ENCODE results near the gene RBBP7.
"Not testable (repeated sequence)": the region's sequence is repeated elsewhere in the genome, so short reads cannot be mapped to it uniquely, and the experiment has no call there.

The RBBP7 gene

DNA sequence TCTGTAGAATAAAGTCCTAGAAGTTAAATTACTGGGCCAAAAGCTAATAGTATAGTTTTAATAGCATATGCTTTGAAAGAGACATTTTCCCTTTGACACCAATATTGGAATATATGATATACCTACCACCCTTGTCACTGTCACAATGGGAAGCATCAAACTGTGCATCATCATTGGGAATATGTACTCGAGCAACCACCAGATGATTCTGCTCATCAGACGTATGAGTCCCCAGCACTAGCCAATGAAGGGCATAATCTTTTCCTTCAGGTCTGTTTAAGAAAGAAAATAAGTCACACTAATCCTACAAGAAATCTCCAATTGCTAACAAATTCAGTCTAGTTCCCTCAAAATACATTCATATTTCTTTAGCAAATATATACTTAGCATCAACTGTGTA, 7.3 kb downstream of the RBBP7 start:
- no peak for DNase-seq

DNA sequence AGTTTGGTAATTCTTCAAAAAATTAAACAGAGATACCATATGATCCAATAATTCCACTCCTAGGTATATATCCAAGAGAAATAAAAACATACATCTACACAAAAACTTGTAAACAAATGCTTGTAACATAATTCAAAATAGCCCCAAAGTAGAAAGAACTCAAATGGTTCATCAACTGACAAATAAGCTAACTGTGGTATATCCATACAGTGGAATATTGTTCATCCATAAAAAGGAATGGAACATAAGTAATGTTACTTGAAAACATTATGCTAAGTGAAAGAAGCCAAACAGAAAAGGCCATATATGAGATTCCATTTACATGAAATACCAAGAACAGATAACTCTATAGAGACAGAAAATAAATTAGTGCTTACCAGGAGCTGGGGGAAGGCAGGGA, 13.4 kb downstream of the RBBP7 start:
- no peak for DNase-seq

DNA sequence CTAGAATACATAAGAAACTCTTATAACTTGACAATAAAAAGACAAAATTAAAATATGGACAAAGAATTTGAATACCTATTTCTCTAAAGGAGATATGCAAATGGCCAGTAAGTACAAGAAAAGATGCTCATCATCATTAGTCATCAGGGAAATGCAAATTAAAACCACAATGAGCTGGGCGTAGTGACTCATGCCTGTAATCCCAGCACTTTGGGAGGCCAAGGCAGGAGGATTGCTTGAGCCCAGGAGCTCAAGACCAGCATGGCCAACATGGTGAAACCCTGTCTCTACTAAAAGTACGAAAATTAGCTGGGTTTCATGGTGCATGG, 14.1 kb downstream of the RBBP7 start:
- DNase-seq: not testable (repeated sequence)

DNA sequence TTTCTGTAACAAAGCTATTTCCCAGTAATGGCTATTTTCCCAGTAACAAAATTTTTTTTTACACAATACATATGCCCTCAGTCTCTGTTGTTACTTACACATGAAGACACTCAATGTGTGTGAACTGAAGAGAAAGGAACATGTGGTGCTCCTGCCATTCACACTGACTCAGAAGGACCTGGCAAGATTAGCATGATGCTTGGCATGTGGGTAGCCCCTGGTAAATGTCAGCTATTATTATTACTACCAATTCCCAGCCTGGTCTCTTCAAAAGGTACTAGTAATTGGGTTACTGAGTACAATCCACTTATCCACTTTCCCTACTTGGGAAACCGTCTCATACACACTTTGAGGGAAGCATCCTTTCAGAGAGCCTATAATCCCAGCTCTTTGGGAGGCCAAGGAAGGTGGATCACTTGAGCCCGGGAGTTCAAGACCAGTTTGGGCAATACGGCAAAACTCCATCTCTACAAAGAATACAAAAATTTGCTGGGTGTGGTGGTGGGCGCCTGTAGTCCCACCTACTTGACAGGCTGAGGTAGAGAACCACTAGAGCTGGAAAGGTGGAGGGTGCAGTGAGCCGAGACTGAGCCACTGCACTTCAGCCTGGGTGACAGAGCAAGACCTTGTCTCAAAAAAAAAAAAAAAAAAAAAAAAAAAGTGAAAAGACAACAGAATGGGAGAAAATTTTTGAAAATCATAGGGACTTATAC, 14.6 kb downstream of the RBBP7 start:
- no peak for DNase-seq

DNA sequence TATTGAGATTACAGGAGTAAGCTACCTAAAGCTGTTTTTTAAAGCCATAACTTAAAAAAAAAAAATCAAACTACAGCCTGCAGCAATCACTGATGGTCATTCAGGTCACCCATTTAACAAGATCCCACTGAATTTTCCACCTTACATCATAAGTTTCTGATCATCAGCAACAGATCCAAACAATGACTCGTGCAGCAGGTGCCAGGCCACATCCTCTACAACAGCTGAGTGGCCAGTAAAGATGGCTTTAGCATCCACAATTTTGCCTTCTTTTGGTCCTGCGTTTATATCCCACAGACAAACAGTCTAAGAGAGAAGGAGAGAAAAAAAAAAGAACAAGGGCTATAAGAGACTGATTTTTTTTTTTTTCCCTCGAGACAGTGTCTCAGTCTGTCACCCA, 16.6 kb downstream of the RBBP7 start:
- DNase-seq: no peak

DNA sequence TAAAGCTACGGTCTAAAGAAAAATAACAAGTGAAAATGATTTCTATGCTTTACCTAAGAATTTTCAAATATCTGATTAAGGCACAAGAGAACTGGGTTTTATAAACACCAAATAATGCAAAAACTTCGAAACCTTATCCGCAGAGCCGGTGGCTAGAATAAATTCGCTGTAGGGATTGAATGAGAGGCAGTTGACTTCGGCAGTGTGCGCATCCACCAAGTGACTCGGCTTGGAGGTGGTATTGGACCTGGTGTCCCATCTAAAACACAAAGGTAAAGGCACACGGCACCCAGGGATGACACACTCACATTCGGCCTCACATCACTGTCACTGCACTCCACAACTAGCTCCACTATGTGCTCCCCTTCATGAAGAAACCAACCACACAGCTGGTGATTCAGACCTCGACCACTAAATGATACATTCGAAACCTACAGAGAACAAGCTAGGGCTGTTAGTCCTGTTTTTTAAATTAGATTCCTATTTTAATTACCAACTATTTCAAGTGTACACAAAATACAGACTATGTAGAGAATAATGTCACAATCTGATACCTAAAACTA, 17.5 kb downstream of the RBBP7 start:
- no peak for DNase-seq

DNA sequence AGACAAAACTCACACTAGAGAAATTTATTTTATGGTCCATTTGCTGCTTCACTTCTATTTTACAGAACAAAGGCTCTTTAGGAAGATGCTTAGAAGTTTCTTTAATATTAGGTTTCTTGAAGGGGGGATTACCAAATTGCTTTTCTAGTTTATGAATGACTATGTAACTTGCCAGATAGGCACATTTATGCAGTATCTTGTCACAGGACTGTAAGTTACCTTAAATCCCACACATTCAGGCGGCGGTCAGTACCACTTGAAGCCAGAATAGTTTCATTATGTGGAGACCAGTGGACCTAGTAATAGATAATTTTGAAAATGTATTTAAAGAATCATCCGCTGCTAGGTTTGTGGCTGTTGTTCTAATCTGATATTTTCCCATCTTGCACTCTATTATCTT, 18.3 kb downstream of the RBBP7 start:
- no peak for DNase-seq

DNA sequence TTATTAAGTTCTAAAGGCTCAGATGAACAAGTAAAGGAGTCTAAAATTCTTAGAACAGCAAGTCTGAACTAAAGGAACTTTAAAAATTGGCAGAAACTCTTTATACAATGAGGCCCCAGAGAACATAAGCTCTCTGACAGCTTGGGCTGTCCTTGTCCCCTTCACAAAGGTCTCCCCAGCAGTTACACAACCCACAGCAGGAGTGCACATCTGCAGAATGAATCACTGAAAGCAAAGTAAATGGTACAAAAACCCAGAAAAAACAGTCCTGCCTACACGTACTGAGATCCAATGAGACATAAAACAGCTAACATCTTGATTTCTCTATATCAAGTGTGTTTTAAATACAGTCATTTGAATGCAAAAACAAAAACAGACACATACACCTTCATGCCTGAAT, 18.7 kb downstream of the RBBP7 start:
- DNase-seq: no peak

DNA sequence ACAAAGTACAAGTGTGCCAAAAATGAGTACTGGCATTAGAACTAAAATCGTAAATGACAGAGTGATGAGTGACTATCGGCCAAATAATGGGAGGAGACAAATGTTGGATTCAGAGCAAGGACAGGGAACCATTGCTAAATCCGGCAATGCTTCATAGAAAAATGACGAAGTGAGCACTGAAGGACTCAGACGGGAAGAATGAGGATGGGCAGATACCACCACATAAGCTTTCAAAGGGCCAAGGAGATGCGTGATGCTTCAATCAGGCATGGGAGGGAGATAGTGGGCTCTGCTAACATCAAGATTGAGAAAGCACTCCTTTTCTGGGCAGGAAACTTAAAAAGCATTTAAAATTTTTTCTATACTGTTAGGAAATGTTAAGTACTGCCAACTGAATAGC, 21.6 kb downstream of the RBBP7 start:
- no peak for DNase-seq

DNA sequence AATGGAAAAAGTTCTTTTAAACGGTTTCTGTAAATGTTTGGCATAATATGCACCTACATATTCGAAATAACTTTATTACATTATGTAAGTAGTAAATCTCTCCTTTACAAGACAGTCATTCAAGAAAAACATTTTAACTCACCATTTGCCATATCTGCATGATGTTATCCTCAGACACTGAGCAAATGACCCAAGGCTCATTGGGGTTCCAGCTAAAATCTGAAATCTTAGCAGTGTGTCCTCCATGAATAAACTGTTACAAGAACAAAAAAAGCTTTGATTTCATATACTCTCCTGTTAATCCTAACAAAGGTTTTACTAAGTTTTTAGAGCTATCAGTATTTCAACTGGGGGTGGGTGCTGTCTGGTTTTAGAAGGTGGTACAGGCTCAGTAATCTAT, 24.5 kb downstream of the RBBP7 start:
- no peak for DNase-seq

DNA sequence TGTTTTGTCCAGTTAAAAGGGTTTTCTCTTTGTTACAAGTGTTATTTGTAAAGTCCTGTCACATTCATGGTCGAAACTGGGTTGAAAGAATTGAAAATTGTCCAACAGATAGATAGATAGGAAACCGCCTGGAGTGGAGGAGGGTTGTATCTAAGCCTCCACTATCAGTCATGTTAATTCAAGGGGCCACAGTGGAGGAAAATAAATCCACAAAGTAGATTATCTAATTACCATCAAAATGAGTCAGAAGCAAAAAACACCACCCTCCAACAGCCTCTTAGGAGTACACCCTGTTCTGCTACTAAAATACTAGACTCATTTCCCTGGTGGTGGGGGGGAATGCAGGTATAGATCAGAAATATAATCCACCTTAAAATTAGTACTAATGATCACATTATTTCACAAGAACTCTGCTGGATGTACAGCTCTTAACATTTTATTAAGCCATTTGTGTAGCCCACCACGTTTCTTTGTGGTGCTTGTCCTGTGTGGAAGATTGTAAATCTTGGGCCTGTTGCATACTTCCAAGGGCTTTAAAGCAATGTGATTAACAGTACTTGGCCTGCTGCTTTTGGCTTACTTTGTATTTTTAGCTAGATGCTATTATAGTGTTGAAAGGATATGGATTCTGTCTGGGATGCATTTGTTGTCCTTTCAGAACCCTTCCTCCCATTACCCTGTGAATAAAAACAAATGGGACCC, 26.8 kb downstream of the RBBP7 start:
- no peak for DNase-seq

DNA sequence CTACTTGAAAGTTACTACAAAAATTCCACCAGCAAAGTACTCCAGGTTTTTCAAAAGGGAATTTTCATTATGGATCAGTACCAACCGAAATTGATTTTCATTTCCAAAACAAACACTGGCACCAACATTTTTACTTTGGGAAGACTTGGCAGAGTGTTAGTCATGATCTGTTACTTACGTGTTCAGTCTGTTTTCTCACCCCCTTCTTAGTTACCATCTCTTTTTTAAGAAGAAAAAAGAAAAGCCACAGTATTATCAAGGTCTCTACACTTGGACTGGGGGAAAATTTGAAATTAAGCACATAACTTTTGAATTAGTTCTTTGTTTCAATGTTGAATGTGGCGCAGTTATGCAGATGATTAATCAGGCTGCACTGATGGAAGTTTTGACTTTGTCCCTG, 27.5 kb downstream of the RBBP7 start:
- no peak for DNase-seq

DNA sequence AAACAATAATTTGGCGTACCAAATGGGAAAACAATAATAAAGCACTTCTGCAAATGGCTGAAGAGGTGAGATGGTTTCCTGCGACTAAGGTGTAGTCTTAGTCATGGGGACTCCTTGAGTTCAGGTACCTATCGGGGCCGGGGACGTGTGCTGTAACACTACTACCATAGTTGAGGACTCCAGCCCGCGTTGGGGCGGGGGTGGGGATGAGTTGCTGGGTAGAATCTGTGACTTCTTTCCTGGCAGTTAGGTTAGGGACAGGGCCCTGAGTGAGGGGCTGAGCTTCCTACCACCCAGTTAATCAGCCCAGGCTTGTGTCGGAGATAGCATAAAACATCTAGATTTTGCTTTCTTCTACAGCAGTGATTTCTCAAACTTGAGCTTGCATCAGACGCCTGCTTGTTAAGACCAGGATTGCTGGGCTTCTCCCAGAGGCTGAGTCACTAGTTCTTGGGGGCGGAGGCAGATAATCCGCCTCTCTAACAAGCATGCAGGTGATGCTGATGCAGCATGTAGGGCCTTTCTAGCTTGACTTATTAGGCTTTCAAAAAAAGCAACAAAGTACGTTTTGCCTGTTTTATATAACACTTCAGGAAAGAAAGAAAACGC, 30.2 kb downstream of the RBBP7 start:
- DNase-seq: no peak

DNA sequence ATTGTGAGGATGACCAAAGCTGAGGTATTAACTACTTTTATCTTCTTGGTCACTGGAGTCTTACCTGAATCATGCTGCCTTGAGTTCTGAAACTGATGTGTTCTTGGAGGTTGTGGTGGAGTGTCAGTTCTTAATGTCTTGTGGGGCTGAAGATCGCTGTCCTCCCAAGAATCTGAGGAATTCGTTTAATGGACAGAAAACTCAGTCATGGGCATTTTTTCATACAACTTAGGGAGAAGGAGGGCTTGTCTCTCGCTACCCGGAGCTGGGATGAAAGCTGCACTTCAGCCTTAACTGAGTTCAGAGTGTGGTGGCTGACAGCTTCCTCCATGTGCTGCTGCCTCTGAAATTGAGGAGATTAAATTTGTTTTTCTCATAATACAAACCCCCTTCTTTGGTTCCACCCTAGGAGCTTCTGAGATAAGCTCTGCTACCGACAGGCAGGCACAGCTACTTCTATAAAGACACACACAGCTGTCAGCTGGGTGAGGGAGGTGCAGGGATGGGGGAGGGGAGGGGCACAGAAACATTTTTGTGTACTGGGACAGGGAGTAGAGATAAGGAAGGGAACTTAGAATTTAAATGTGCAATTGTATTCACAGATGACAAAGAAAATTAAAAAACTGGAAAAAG, 30.8 kb downstream of the RBBP7 start:
- no peak for DNase-seq

DNA sequence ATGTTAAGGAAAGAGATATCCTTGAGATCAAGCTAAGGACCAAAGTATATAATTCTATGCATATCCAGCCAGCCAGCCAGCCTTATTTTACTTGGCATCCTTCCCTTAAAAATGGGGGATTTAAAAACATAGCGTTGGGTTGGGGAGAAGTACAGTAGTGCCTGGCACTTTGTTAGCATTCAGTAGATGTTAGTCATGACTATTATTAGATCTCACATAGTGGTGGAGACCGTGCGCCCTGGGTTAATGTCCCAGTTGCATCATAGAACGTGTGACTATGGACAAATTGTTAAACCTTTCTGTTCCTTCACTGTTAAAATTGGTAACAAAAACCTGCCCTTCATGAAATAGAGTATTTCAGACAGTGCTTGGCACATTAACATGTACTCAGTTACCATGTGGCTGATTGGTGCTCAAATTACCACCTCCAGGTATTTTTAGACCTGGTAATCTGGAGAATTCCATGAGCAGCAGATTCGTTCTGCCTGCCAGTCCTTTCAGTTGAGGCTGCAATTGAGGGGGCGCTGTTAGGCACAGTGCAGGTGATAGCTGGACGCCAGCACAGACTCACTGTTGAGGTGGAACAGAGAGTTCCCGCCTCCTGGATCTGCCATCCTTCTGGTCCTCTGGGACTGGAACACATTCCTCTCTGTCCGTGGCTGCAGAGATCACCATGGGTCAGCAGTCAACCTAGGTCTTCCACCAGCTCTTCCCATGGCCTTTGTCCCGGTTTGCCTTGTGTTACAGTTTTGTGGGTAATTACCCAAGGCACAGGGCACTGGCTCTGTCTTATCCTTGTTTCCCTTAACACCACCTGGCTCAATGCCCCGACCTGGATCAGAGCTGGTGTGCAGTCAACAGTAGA, 31.7 kb downstream of the RBBP7 start:
- no peak for DNase-seq

DNA sequence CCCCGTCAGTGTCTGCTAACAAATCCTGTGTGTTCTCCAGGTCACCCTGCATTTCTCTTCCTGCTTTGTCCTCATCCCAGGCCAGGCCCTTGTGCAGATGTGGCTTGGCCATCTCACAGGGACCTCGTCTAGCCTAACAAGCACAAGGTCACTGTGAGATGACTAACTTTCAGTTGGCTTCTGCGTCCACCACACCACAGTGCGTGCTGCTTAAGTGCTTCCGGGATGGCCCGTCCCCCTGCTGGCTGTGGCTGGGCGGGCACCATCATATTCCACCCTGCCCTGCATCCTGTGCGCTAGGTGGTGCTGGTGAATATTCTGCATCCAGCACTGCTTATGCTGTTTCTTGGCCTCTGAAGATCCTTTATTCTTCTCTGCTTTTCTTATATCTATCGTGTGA, 33.8 kb downstream of the RBBP7 start:
- no peak for DNase-seq

DNA sequence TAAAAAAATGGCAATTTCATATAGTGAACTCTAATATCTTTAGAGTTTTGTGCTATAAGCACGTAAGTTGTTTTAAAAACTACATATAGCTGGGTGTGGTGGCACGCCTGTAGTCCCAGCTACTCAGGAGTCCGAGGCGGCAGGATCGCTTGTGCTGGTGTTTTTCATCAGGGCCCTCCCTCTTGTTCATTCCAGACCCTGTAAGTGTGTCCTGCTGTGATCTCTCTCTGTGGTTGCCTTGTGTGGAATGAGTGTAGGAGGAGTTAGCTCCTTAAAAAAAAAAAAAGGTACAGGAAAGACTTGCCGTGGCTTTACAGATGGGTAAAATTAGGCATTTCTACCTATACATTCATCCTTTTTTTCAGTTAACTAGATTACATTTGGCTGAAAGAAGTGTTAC, 35.4 kb downstream of the RBBP7 start:
- DNase-seq: no peak

DNA sequence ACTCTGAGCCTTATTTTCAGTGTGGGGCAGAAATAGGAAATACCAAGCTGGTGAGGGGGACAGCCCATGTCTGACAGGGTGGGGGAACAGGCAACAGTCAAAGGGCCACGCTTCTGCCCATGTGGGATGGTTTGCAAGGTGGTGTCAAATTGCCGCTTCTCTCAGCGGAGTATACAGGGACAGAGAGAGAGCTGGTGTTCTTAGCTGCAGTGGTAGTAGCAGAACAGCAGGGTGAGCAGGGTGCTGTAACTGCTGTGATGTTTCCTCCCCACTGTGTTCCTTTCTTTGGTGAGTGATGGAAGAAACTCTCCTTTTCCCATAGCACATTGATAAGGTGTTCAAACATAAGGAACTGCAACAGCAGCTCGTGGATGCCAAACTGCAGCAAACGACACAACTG, 37.9 kb downstream of the RBBP7 start:
- no peak for DNase-seq

DNA sequence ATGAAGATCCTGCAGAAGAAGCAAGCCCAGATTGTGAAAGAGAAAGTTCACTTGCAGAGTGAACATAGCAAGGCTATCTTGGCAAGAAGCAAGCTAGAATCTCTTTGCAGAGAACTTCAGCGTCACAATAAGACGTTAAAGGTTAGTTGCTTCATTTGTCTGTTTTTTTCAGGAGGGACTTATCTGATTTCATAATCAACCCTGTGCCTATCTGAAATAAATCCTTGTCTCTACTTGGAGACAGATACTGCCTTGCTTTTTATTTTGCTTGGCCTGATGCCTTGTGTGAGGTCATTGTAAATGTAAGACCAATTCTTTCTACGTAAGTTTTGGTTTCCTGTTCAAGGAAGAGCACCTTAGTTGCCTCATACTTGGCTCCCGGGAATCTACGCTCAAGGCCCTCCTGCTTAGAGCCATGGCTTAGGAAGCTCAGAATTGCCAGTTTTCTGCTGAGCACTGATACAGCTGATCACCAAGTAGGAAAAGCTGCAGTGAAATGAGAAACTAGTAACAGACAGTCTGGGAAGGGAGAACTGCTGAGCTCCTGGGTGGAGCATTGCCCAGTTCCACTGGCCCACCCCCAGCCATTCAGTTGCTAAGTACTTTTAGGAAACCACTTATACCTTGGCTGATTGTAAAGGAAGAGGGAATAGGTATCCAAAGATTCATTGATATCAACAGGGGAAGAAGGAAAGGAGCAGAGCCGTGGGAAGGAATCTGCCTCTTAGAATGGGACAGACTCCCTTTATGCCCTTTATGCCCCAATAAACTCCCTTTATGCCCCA, 41.8 kb downstream of the RBBP7 start:
- DNase-seq: no peak

DNA sequence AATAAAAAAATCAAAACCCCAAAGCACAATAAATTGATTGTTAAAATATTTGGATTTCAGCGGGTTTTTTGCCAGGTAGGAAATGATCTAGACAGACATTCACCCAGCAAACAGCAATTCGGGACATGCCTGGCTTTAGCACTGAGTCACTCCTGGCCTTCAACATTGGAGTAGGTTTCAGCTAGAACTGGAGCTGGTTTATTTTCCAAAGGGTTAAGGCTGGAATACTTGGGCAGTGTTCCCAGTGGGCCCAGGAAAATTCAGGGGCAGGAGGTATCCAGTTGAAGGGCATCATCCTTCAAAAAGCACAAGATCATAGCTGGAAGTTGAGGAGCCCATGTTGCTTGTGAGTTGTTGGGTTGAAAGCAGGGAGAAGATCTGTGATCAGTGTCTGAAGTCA, 42.9 kb downstream of the RBBP7 start:
- DNase-seq: no peak

DNA sequence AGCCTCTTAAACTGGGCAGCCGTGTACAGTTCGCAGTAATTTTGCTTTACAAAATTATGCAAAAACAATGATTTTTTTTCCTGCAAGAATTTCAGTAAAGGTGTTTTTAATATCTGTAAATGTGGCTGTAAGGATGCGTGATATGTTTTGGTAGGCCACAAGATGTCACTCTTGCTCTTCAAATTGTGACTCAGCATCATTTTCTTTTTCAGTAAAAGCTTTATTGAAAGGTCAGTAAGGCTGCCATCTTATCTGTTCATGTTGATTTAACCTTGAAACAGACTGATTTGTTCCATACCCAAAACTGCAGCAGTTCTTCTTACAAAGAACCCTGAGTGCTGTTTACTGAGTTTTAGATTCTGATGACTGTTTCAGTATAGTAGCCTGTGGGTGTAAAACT, 44.0 kb downstream of the RBBP7 start:
- DNase-seq: no peak
